A549 (cell line): ENCODE data around the gene SLC25A30.

Source experiments
- BHLHE40 ChIP-seq: IDR thresholded peaks from 2 replicates; pipeline ENCODE4 v1.6.1; 2012; ENCODE audit warnings: low read depth, low read length, inconsistent platforms
- ESRRA ChIP-seq: fragments of 150-350 bp; IDR thresholded peaks from 2 replicates; pipeline ENCODE4 v1.6.1; 2014; ENCODE audit warnings: mild to moderate bottlenecking, low read length, borderline replicate concordance
- KDM1A ChIP-seq: fragments of 200-600 bp; sonication (generic); IDR thresholded peaks from 2 replicates; pipeline ENCODE4 v1.6.1; 2016; ENCODE audit warnings: low read depth, mild to moderate bottlenecking
- MAZ ChIP-seq: fragments of 150-350 bp; IDR thresholded peaks from 2 replicates; pipeline ENCODE4 v1.6.1; 2014; ENCODE audit warnings: antibody characterized with exemption, low read depth, low read length, borderline replicate concordance
- NFE2L2 ChIP-seq: fragments of 150-350 bp; conservative IDR thresholded peaks from 2 replicates; pipeline ENCODE4 v1.6.1; 2014; ENCODE audit warnings: low read length
- POLR2A ChIP-seq: IDR thresholded peaks from 2 replicates; pipeline ENCODE4 v1.6.1; 2012; ENCODE audit warnings: mild to moderate bottlenecking, low read length
- POLR2AphosphoS2 ChIP-seq: conservative IDR thresholded peaks from 2 replicates; pipeline ENCODE4 v1.6.1; 2012; ENCODE audit warnings: low read length, improper control_type of control experiment, inconsistent platforms
- RFX5 ChIP-seq: fragments of 450-650 bp; IDR thresholded peaks from 2 replicates; pipeline ENCODE4 v1.7.1; 2014; ENCODE audit warnings: antibody characterized with exemption, mild to moderate bottlenecking, moderate library complexity
- SMC3 ChIP-seq: fragments of >200 bp; sonication (Bioruptor Twin); formaldehyde crosslinking; IDR thresholded peaks from 3 replicates; pipeline ENCODE4 v1.6.1; 2018; ENCODE audit warnings: inconsistent platforms
- TF ChIP-seq, protein P1 (sequence below): fragments of >200 bp; sonication (Bioruptor Twin); formaldehyde crosslinking; IDR thresholded peaks from 3 replicates; pipeline ENCODE4 v1.5.1; 2016
- TF ChIP-seq, protein P2 (sequence below): fragments of 250-450 bp; sonication (Bioruptor Pico); IDR thresholded peaks from 2 replicates; pipeline ENCODE4 v1.5.0; 2021; ENCODE audit warnings: mild to moderate bottlenecking, moderate library complexity, borderline replicate concordance
- TF ChIP-seq, protein P3 (sequence below): fragments of 200-600 bp; sonication (generic); IDR thresholded peaks from 2 replicates; pipeline ENCODE4 v1.6.1; 2016; ENCODE audit warnings: antibody characterized with exemption, mild to moderate bottlenecking, moderate library complexity

DNA sequence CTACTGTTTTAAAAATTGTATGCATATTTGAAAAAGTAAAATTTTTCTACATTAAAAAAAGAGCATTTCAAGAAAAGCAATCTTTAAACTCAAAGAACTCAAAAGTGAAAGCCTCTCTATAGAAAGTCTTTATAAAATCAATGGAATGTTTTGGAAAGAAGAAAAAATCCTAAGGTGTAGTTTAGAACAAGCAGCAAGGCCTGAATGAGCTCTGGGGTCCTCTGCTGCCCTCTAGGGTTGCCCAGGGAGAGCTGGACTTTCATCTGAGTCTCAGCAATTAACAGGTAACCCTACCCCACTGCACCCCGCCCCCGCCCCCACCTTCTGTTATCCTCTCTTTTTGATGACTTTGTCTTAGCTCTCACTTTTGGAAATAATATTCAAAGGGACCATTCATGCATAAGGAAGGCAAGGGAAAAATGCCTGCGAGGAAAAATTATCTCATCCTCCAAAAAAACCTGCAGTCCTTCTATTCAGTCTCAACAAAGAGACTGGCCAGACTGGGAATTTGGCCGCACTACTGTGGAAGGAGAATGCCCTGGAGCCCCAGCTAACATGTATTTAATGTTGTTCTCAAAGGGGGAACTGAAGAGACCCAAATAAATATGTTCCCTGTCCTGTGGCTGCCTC is 24.1 kb downstream of the SLC25A30 start:
- TF ChIP-seq POLR2AphosphoS2 (no peak), POLR2A (no peak), ESRRA (no peak), RFX5 (no peak), NFE2L2 (no peak), SMC3 (peak; percentile 48), MAZ (no peak), BHLHE40 (no peak), KDM1A (no peak)
- TF ChIP-seq, protein P1, sequence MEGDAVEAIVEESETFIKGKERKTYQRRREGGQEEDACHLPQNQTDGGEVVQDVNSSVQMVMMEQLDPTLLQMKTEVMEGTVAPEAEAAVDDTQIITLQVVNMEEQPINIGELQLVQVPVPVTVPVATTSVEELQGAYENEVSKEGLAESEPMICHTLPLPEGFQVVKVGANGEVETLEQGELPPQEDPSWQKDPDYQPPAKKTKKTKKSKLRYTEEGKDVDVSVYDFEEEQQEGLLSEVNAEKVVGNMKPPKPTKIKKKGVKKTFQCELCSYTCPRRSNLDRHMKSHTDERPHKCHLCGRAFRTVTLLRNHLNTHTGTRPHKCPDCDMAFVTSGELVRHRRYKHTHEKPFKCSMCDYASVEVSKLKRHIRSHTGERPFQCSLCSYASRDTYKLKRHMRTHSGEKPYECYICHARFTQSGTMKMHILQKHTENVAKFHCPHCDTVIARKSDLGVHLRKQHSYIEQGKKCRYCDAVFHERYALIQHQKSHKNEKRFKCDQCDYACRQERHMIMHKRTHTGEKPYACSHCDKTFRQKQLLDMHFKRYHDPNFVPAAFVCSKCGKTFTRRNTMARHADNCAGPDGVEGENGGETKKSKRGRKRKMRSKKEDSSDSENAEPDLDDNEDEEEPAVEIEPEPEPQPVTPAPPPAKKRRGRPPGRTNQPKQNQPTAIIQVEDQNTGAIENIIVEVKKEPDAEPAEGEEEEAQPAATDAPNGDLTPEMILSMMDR: peak; percentile 55
- TF ChIP-seq, protein P2, sequence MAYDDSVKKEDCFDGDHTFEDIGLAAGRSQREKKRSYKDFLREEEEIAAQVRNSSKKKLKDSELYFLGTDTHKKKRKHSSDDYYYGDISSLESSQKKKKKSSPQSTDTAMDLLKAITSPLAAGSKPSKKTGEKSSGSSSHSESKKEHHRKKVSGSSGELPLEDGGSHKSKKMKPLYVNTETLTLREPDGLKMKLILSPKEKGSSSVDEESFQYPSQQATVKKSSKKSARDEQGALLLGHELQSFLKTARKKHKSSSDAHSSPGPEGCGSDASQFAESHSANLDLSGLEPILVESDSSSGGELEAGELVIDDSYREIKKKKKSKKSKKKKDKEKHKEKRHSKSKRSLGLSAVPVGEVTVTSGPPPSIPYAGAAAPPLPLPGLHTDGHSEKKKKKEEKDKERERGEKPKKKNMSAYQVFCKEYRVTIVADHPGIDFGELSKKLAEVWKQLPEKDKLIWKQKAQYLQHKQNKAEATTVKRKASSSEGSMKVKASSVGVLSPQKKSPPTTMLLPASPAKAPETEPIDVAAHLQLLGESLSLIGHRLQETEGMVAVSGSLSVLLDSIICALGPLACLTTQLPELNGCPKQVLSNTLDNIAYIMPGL (CRISPR knock-in tag): no peak
- TF ChIP-seq, protein P3, sequence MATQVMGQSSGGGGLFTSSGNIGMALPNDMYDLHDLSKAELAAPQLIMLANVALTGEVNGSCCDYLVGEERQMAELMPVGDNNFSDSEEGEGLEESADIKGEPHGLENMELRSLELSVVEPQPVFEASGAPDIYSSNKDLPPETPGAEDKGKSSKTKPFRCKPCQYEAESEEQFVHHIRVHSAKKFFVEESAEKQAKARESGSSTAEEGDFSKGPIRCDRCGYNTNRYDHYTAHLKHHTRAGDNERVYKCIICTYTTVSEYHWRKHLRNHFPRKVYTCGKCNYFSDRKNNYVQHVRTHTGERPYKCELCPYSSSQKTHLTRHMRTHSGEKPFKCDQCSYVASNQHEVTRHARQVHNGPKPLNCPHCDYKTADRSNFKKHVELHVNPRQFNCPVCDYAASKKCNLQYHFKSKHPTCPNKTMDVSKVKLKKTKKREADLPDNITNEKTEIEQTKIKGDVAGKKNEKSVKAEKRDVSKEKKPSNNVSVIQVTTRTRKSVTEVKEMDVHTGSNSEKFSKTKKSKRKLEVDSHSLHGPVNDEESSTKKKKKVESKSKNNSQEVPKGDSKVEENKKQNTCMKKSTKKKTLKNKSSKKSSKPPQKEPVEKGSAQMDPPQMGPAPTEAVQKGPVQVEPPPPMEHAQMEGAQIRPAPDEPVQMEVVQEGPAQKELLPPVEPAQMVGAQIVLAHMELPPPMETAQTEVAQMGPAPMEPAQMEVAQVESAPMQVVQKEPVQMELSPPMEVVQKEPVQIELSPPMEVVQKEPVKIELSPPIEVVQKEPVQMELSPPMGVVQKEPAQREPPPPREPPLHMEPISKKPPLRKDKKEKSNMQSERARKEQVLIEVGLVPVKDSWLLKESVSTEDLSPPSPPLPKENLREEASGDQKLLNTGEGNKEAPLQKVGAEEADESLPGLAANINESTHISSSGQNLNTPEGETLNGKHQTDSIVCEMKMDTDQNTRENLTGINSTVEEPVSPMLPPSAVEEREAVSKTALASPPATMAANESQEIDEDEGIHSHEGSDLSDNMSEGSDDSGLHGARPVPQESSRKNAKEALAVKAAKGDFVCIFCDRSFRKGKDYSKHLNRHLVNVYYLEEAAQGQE: no peak
